Measurements from ENCODE around the gene SLC6A18. TPM values are rescaled to one million over a fixed set of nuclear protein-coding genes. Genes with fewer than 3 reads are reported as not detected.

Gene SLC6A18
- polyA plus RNA-seq, 1 donor (not counting 4 experiments of a cell fraction or from before 2014, with no cell fraction given): not detected

DNA sequence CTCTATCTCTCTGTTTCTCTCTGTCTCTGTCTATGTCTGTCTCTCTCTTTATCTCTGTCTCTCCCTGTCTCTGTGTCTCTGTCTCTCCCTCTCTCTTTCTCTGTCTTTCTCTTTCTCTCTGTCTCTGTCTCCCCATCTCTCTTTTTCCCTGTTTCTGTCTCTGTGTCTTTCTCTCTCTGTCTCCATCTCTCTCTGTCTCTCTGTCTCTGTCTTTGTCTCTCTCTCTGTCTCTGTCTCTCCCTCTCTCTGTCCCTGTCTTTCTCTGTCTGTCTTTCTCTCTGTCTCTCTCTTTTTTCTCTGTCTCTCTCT lies 25.9 kb upstream of the SLC6A18 start:
- H3K9ac ChIP-seq (ENCODE audit: control insufficient read depth, extremely low read depth, insufficient read depth, low read length): no peak overlapping the region
- no peak for FAIRE-seq
- no peak for DNase-seq (ENCODE audit: low read depth, low spot score)
- H3K9me3 ChIP-seq (ENCODE audit: control insufficient read depth, low read depth, low read length): no peaks in the 10 kb centered on the region
- no peak overlapping the region for H3K27ac ChIP-seq (ENCODE audit: control insufficient read depth, insufficient read depth, low read length)
- H2AFZ ChIP-seq (ENCODE audit: control insufficient read depth, low read length): no peak overlapping the region
- no peaks in the 10 kb centered on the region for H3K79me2 ChIP-seq (ENCODE audit: control insufficient read depth, insufficient read depth, low read length)
- no peaks in the 10 kb centered on the region for H4K20me1 ChIP-seq (ENCODE audit: control insufficient read depth, extremely low read depth, insufficient read depth, low read length)
- no peak overlapping the region for H3K4me2 ChIP-seq (ENCODE audit: control insufficient read depth, extremely low read depth, insufficient read depth, low read depth, low read length)
- no peak overlapping the region for H3K4me3 ChIP-seq (ENCODE audit: control insufficient read depth in 2 of 3, extremely low read depth in 1 of 3, insufficient read depth in 2 of 3, low read depth in 1 of 3, low read length in 3 of 3)
- H3K27me3 ChIP-seq (ENCODE audit: control insufficient read depth, extremely low read depth, insufficient read depth, low read length): peaks cover 26% of the 10 kb centered on the region
- no peaks in the 10 kb centered on the region for H3K36me3 ChIP-seq (ENCODE audit: control insufficient read depth in 2 of 2, extremely low read depth in 1 of 2, insufficient read depth in 2 of 2, low read length in 2 of 2)
- H3K9me1 ChIP-seq (ENCODE audit: control insufficient read depth, extremely low read depth, insufficient read depth, low read length): no peaks in the 10 kb centered on the region
- dilution Hi-C loops (cut with MboI; ENCODE audit: extremely low pct_ligation_motif_present, low sequenced_read_pairs): no loop called here
- H3K4me1 ChIP-seq (ENCODE audit: control insufficient read depth, extremely low read depth, insufficient read depth, low read length): no peaks in the 10 kb centered on the region
- no peak for TF ChIP-seq EZH2 (IDR thresholded peaks at IDR 0.05; ENCODE audit: low read length)
- TF ChIP-seq, protein P1, sequence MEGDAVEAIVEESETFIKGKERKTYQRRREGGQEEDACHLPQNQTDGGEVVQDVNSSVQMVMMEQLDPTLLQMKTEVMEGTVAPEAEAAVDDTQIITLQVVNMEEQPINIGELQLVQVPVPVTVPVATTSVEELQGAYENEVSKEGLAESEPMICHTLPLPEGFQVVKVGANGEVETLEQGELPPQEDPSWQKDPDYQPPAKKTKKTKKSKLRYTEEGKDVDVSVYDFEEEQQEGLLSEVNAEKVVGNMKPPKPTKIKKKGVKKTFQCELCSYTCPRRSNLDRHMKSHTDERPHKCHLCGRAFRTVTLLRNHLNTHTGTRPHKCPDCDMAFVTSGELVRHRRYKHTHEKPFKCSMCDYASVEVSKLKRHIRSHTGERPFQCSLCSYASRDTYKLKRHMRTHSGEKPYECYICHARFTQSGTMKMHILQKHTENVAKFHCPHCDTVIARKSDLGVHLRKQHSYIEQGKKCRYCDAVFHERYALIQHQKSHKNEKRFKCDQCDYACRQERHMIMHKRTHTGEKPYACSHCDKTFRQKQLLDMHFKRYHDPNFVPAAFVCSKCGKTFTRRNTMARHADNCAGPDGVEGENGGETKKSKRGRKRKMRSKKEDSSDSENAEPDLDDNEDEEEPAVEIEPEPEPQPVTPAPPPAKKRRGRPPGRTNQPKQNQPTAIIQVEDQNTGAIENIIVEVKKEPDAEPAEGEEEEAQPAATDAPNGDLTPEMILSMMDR (optimal IDR thresholded peaks at IDR 0.05 in 1 of 3, IDR thresholded peaks at IDR 0.05 in 1 of 3, conservative IDR thresholded peaks at IDR 0.05 in 1 of 3; ENCODE audit: extremely low read depth in 1 of 3, insufficient read depth in 2 of 3, low read length in 3 of 3): no peak

GRCh38 chr5:1199649-1200494 lies 25.3 kb upstream of the SLC6A18 start:
- H3K27ac ChIP-seq (ENCODE audit: control insufficient read depth, insufficient read depth, low read length): no peak overlapping the region
- peaks cover 29% of the 10 kb centered on the region for H3K27me3 ChIP-seq (ENCODE audit: control insufficient read depth, extremely low read depth, insufficient read depth, low read length)
- dilution Hi-C loops (cut with MboI; ENCODE audit: extremely low pct_ligation_motif_present, low sequenced_read_pairs): no loop called here
- H3K36me3 ChIP-seq (ENCODE audit: control insufficient read depth in 2 of 2, extremely low read depth in 1 of 2, insufficient read depth in 2 of 2, low read length in 2 of 2): no peaks in the 10 kb centered on the region
- DNase-seq (ENCODE audit: low read depth, low spot score) (no peak), FAIRE-seq (no peak)
- no peak overlapping the region for H3K9ac ChIP-seq (ENCODE audit: control insufficient read depth, extremely low read depth, insufficient read depth, low read length)
- no peaks in the 10 kb centered on the region for H3K4me1 ChIP-seq (ENCODE audit: control insufficient read depth, extremely low read depth, insufficient read depth, low read length)
- no peak overlapping the region for H3K4me3 ChIP-seq (ENCODE audit: control insufficient read depth in 2 of 3, extremely low read depth in 1 of 3, insufficient read depth in 2 of 3, low read depth in 1 of 3, low read length in 3 of 3)
- no peaks in the 10 kb centered on the region for H4K20me1 ChIP-seq (ENCODE audit: control insufficient read depth, extremely low read depth, insufficient read depth, low read length)
- no peaks in the 10 kb centered on the region for H3K79me2 ChIP-seq (ENCODE audit: control insufficient read depth, insufficient read depth, low read length)
- H3K9me3 ChIP-seq (ENCODE audit: control insufficient read depth, low read depth, low read length): no peaks in the 10 kb centered on the region
- no peak overlapping the region for H3K4me2 ChIP-seq (ENCODE audit: control insufficient read depth, extremely low read depth, insufficient read depth, low read depth, low read length)
- no peaks in the 10 kb centered on the region for H3K9me1 ChIP-seq (ENCODE audit: control insufficient read depth, extremely low read depth, insufficient read depth, low read length)
- H2AFZ ChIP-seq (ENCODE audit: control insufficient read depth, low read length): no peak overlapping the region
- TF ChIP-seq, protein P1 (optimal IDR thresholded peaks at IDR 0.05 in 1 of 3, IDR thresholded peaks at IDR 0.05 in 1 of 3, conservative IDR thresholded peaks at IDR 0.05 in 1 of 3; ENCODE audit: extremely low read depth in 1 of 3, insufficient read depth in 2 of 3, low read length in 3 of 3): no peak
- no peak for TF ChIP-seq EZH2 (IDR thresholded peaks at IDR 0.05; ENCODE audit: low read length)
